CD8-positive, alpha-beta memory T cell (primary cell): ENCODE results near the gene LRWD1. TPM values are rescaled to one million over a fixed set of nuclear protein-coding genes. Genes with fewer than 3 reads are reported as not detected.
A peak's percentile ranks its signal among the peaks of the same experiment; 100 is the strongest.
"Not testable (repeated sequence)": the region's sequence is repeated elsewhere in the genome, so short reads cannot be mapped to it uniquely, and the experiment has no call there.

ENCODE experiments used
- CTCF ChIA-PET: fragments of 350-600 bp; sonication (Branson Sonifier 250); formaldehyde crosslinking; loops from one replicate; lab custom pipeline; 2021; ENCODE audit warnings: antibody characterized with exemption; lab: Charles Lee
- POLR2A ChIA-PET: fragments of 350-600 bp; sonication (Branson Sonifier 250); formaldehyde crosslinking; loops from one replicate; lab custom pipeline; 2021; ENCODE audit warnings: antibody characterized with exemption; lab: Charles Lee
- DNase-seq, 5 donors: peaks; one replicate each; pipeline versions ENCODE4 v3.0.0 to v3.0.0-alpha.2; 2020 to 2022; ENCODE audit warnings: mixed read lengths in 1 of 5
- H3K27ac ChIP-seq: one replicate; pipeline ENCODE4 v1.7.0; 2013; ENCODE audit warnings: low read depth, mild to moderate bottlenecking, low read length, moderate library complexity
- H3K27me3 ChIP-seq: 2 replicates; pipeline ENCODE4 v1.7.0; 2013; ENCODE audit warnings: low read length, mild to moderate bottlenecking; ENCODE audit not compliant: insufficient read depth, poor library complexity, severe bottlenecking
- H3K36me3 ChIP-seq: 2 replicates; pipeline ENCODE4 v1.7.0; 2013; ENCODE audit warnings: mild to moderate bottlenecking, low read length, moderate library complexity; ENCODE audit not compliant: insufficient read depth
- H3K4me1 ChIP-seq: 2 replicates; pipeline ENCODE4 v1.7.0; 2013; ENCODE audit warnings: mild to moderate bottlenecking, low read length, moderate library complexity; ENCODE audit not compliant: insufficient read depth
- H3K4me3 ChIP-seq: 2 replicates; pipeline ENCODE4 v1.7.0; 2013; ENCODE audit warnings: mild to moderate bottlenecking, low read length
- H3K9me3 ChIP-seq: 2 replicates; pipeline ENCODE4 v1.7.0; 2013; ENCODE audit warnings: mild to moderate bottlenecking, low read length
- H3K27ac Mint-ChIP-seq, 8 donors: one replicate each; pipeline ENCODE4 v1.8.0; 2020 to 2021; ENCODE audit warnings: mixed read lengths in 8 of 8, mild to moderate bottlenecking in 6 of 8, inconsistent platforms in 3 of 8, moderate library complexity in 3 of 8
- H3K27me3 Mint-ChIP-seq, 2 donors: one replicate each; pipeline ENCODE4 v1.8.0; 2020 to 2021; ENCODE audit warnings: mixed read lengths in 2 of 2, mild to moderate bottlenecking in 1 of 2, moderate library complexity in 1 of 2
- H3K36me3 Mint-ChIP-seq, 3 donors: one replicate each; pipeline ENCODE4 v1.8.0; 2020 to 2021; ENCODE audit warnings: mixed read lengths in 3 of 3, inconsistent platforms in 1 of 3, mild to moderate bottlenecking in 1 of 3
- H3K4me1 Mint-ChIP-seq, 3 donors: one replicate each; pipeline ENCODE4 v1.8.0; 2020 to 2021; ENCODE audit warnings: mixed read lengths in 3 of 3, inconsistent platforms in 1 of 3, mild to moderate bottlenecking in 1 of 3
- H3K4me3 Mint-ChIP-seq, 7 donors: one replicate each; pipeline ENCODE4 v1.8.0; 2020 to 2021; ENCODE audit warnings: mixed read lengths in 7 of 7, mild to moderate bottlenecking in 6 of 7, moderate library complexity in 4 of 7, inconsistent platforms in 2 of 7
- H3K9me3 Mint-ChIP-seq, 5 donors: one replicate each; pipeline ENCODE4 v1.8.0; 2020 to 2022; ENCODE audit warnings: mixed read lengths in 5 of 5, mild to moderate bottlenecking in 3 of 5, moderate library complexity in 2 of 5, inconsistent platforms in 1 of 5
- polyA plus RNA-seq: library from polyadenylated mRNA; unstranded; fragments of 300-500 nt; fragmentation: Illumina TruSeq; gene quantifications from one replicate; pipeline ENCODE4 v1.2.3, GENCODE V29; 2021
- total RNA-seq, 2 experiments: library from RNA; stranded (reverse); gene quantifications; one replicate each; pipeline ENCODE4 v1.2.3, GENCODE V29; 2021

LRWD1 gene
- total and polyA plus RNA-seq, 3 experiments from 2014 or later: 14.6 to 30.1 (median 29.9) TPM

GRCh38 chr7:102514881-102515721 lies 50.3 kb downstream of the LRWD1 start:
- H3K9me3 Mint-ChIP-seq, H3K27ac Mint-ChIP-seq, H3K4me3 Mint-ChIP-seq, H3K36me3 Mint-ChIP-seq, H3K4me1 Mint-ChIP-seq, H3K27me3 ChIP-seq, H3K9me3 ChIP-seq, H3K36me3 ChIP-seq, H3K27me3 Mint-ChIP-seq, CTCF ChIA-PET, H3K4me3 ChIP-seq, H3K4me1 ChIP-seq, H3K27ac ChIP-seq, POLR2A ChIA-PET: not testable (repeated sequence)
- peak in 1 of 5 donors; percentile 3 for DNase-seq

GRCh38 chr7:102515889-102516288 lies 51.1 kb downstream of the LRWD1 start:
- H3K27ac ChIP-seq, H3K9me3 ChIP-seq, H3K36me3 ChIP-seq, H3K9me3 Mint-ChIP-seq, H3K27me3 ChIP-seq, DNase-seq, H3K4me3 Mint-ChIP-seq, POLR2A ChIA-PET, H3K4me3 ChIP-seq, H3K4me1 Mint-ChIP-seq, H3K36me3 Mint-ChIP-seq, CTCF ChIA-PET, H3K27ac Mint-ChIP-seq, H3K4me1 ChIP-seq, H3K27me3 Mint-ChIP-seq: not testable (repeated sequence)

GRCh38 chr7:102516951-102517350 lies 52.2 kb downstream of the LRWD1 start:
- H3K27ac ChIP-seq, H3K27ac Mint-ChIP-seq, H3K4me3 ChIP-seq, H3K36me3 ChIP-seq, H3K4me1 Mint-ChIP-seq, H3K4me1 ChIP-seq, H3K36me3 Mint-ChIP-seq, H3K4me3 Mint-ChIP-seq, POLR2A ChIA-PET, H3K27me3 ChIP-seq, H3K9me3 ChIP-seq, CTCF ChIA-PET, DNase-seq, H3K27me3 Mint-ChIP-seq, H3K9me3 Mint-ChIP-seq: not testable (repeated sequence)

- H3K9me3 Mint-ChIP-seq, H3K36me3 ChIP-seq, H3K27ac Mint-ChIP-seq, H3K27me3 Mint-ChIP-seq, CTCF ChIA-PET, H3K9me3 ChIP-seq, H3K4me1 ChIP-seq, POLR2A ChIA-PET, H3K4me1 Mint-ChIP-seq, H3K27me3 ChIP-seq, H3K36me3 Mint-ChIP-seq, H3K4me3 ChIP-seq, H3K27ac ChIP-seq: not testable (repeated sequence)
- peak within 1 kb of the TSS in 3 of 7 donors; percentile 44 to 73 (median 68) for H3K4me3 Mint-ChIP-seq
- peak in 1 of 5 donors; percentile 2 for DNase-seq
These were observed 52.9 kb downstream of the LRWD1 start, which contains the start of gene RASA4B for GRCh38 chr7:102517550-102518147. Gene RASA4B, minus strand, starts transcription at chr7:102517777. Its CDS starts 67 bp downstream, at chr7:102517710.

- H3K4me1 Mint-ChIP-seq, H3K27me3 ChIP-seq, H3K27me3 Mint-ChIP-seq, H3K4me3 Mint-ChIP-seq, H3K27ac ChIP-seq, H3K4me3 ChIP-seq, DNase-seq, H3K27ac Mint-ChIP-seq, H3K9me3 ChIP-seq, H3K36me3 ChIP-seq, POLR2A ChIA-PET, CTCF ChIA-PET, H3K36me3 Mint-ChIP-seq, H3K9me3 Mint-ChIP-seq, H3K4me1 ChIP-seq: not testable (repeated sequence)
These were observed 56.0 kb downstream of the LRWD1 start for GRCh38 chr7:102520797-102521196.

Other genes with a start within 250 kb of the LRWD1 start
- 1 to 10 TPM; 1.8 TPM for gene SH2B2, start 178.1 kb upstream of the LRWD1 start, total RNA-seq
- gene SH2B2, start 178.1 kb upstream of the LRWD1 start, polyA plus RNA-seq: 1.5 TPM
- gene SPDYE6, start 108.5 kb upstream of the LRWD1 start, total RNA-seq: not detected
- 0.89 TPM for gene SPDYE6, start 108.5 kb upstream of the LRWD1 start, polyA plus RNA-seq
- 10 to 100 TPM; 26.0 to 27.3 TPM for gene PRKRIP1, start 68.6 kb upstream of the LRWD1 start, total RNA-seq
- gene PRKRIP1, start 68.6 kb upstream of the LRWD1 start, polyA plus RNA-seq: 21.1 TPM
- gene ORAI2, start 31.4 kb upstream of the LRWD1 start, total RNA-seq: 10 to 100 TPM; 66.9 to 68.9 TPM
- 47.7 TPM for gene ORAI2, start 31.4 kb upstream of the LRWD1 start, polyA plus RNA-seq
- 10 to 100 TPM; 11.3 to 13.2 TPM for gene ALKBH4, start 121 bp upstream of the LRWD1 start, total RNA-seq
- 20.1 TPM for gene ALKBH4, start 121 bp upstream of the LRWD1 start, polyA plus RNA-seq
- gene POLR2J, start 13.9 kb downstream of the LRWD1 start, total RNA-seq: 10 to 100 TPM; 76.1 to 77.4 TPM
- 129 TPM for gene POLR2J, start 13.9 kb downstream of the LRWD1 start, polyA plus RNA-seq
- gene RASA4B, start 52.8 kb downstream of the LRWD1 start, total RNA-seq: 10 to 100 TPM; 22.0 to 23.9 TPM
- 10.8 TPM for gene RASA4B, start 52.8 kb downstream of the LRWD1 start, polyA plus RNA-seq
- gene UPK3BL2, start 78.7 kb downstream of the LRWD1 start, total RNA-seq: 1 to 10 TPM; 7.4 to 7.7 TPM
- 2.7 TPM for gene UPK3BL2, start 78.7 kb downstream of the LRWD1 start, polyA plus RNA-seq
- not detected for gene SPDYE2, start 86.2 kb downstream of the LRWD1 start, total RNA-seq
- gene SPDYE2, start 86.2 kb downstream of the LRWD1 start, polyA plus RNA-seq: 0.28 TPM
- 10 to 100 TPM; 22.8 to 23.6 TPM for gene POLR2J3, start 107.6 kb downstream of the LRWD1 start, total RNA-seq
- gene POLR2J3, start 107.6 kb downstream of the LRWD1 start, polyA plus RNA-seq: 46.7 TPM
- 10 to 100 TPM; 42.6 to 44.2 TPM for gene RASA4, start 151.8 kb downstream of the LRWD1 start, total RNA-seq
- gene RASA4, start 151.8 kb downstream of the LRWD1 start, polyA plus RNA-seq: 18.0 TPM
- 10 to 100 TPM; 17.3 to 20.5 TPM for gene UPK3BL1, start 177.8 kb downstream of the LRWD1 start, total RNA-seq
- gene UPK3BL1, start 177.8 kb downstream of the LRWD1 start, polyA plus RNA-seq: 32.3 TPM
- gene SPDYE2B, start 185.3 kb downstream of the LRWD1 start, total RNA-seq: not detected
- 0.28 TPM for gene SPDYE2B, start 185.3 kb downstream of the LRWD1 start, polyA plus RNA-seq
- gene POLR2J2, start 206.7 kb downstream of the LRWD1 start, total RNA-seq: 1 to 10 TPM; 8.2 to 9.0 TPM
- gene POLR2J2, start 206.7 kb downstream of the LRWD1 start, polyA plus RNA-seq: 5.3 TPM